DMS 273 (cell line): ENCODE results near the gene HARS1.
"Not testable (repeated sequence)": the region's sequence is repeated elsewhere in the genome, so short reads cannot be mapped to it uniquely, and the experiment has no call there.

Experiments
- DNase-seq: peaks from one replicate; lab custom pipeline; 2025; ENCODE audit not compliant: unreplicated experiment; lab: John Stamatoyannopoulos, UW

Gene HARS1

GRCh38 chr5:140690941-140691924 lies at the start of gene HARS1, which contains the start of gene HARS2:
TSS of gene HARS1 (minus strand) at chr5:140691370. CDS start at chr5:140691304, 66 bp downstream.
TSS of gene HARS2 (plus strand) at chr5:140691455. CDS start at chr5:140691649, 194 bp downstream.
- DNase-seq, result peak; percentile 99

DNA sequence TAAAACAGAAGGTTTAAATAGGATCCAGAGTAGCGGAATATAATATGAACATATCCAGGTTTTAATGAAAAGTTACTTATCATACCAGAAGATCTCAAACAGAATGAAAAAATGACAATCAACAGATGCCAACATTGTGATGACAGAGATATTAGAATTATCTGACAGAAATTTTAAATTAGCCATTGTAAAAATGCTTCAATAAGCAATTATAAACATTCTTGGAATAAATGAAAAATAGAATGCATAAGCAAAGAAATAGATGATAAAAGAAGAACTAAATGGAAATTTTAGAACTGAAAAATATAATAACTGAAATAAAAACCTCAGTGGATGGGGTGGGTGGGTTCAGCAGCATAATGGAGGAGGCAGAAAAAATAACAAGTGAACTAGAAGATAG lies 46.3 kb upstream of the HARS1 start:
- DNase-seq, result no peak

GRCh38 chr5:140734354-140734753 lies 43.2 kb upstream of the HARS1 start:
- peak; percentile 12 for DNase-seq

DNA sequence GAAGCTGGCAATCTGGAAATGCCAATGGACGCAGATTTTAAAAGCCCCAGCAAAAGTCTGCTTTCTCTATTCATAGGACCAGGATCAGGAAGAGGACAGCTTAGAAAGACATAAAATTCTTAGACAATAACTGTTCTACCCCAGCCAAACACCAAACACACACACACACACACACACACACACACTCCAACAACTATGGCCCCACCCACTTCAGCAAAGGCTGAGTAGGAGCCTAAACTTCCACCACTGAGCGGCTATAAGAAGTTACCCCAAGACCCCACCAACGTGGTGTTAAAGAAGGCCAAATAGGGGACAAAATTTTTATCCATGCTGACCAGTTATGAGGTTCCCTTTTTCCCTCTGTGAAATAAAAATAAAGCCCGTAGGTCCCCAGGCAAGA lies 41.9 kb upstream of the HARS1 start:
- DNase-seq, result no peak

GRCh38 chr5:140725799-140726471 lies 34.8 kb upstream of the HARS1 start:
- peak; percentile 97 for DNase-seq

GRCh38 chr5:140721395-140721794 lies 30.2 kb upstream of the HARS1 start:
- DNase-seq, result not testable (repeated sequence)

- peak; percentile 32 for DNase-seq
These were observed 29.6 kb upstream of the HARS1 start for GRCh38 chr5:140720738-140721137.

GRCh38 chr5:140718266-140718592 lies 27.1 kb upstream of the HARS1 start:
- no peak for DNase-seq

DNA sequence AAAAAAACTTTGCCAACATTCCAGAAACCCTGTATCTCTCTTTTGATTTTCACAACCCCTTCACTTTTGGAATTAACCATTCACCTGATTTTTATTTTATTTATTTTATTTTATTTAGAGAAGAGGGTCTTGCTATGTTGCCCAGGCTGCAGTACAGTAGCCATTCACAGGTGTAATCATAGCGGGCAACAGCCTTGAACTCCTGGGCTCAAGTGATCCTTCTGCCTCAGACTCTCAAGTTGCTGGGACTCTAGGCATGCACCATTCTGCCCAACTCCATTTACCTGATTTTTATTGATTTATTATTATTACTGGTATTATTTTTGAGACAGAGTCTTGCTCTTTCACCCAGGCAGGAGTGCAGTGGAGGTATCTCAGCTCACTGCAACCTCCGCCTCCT lies 25.1 kb upstream of the HARS1 start:
- not testable (repeated sequence) for DNase-seq

DNA sequence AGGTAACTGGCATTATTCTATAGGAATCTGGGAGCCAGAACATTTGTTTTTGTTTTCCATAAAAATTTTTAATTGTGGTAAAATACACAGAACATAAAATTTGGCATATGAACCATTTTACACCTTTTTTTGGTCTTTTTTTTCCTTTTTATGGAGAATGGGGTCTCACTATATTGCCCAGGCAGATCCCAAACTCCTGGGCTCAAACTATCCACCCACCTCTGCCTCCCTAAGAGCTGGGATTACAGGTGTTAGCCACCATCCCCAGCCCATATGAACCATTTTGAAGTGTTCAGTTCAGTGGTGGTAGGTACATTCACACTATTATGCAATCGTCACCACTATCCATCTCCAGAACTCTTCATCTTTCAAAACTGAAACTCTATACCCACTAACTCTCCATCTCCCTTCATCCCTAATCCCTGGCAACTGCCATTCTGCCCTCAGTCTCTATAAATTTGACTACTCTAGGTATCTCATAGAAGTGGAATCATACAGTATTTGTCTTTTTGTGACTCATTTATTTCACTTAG lies 22.5 kb upstream of the HARS1 start:
- no peak for DNase-seq

DNA sequence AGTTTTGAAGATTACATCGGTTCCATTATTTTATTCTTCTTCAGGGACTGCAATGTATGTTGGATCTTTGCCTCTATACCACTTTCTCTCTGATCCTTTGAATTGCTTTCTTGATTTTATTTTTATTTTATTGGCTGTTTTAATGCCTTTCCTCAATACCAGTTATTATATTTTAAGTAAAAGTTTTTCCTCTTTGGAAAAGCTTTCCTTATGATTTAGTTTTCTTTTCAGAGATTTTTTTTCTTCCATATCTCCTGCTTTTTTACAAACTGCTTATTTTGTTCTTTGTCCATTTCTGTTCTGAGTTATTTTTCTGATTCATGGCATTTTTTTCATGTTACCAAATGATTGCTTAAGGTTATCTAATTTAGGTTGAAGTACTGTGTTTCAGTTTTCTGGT lies 20.6 kb upstream of the HARS1 start:
- DNase-seq, result no peak

GRCh38 chr5:140710899-140711552 lies 19.9 kb upstream of the HARS1 start:
- peak; percentile 96 for DNase-seq

GRCh38 chr5:140708787-140709186 lies 17.6 kb upstream of the HARS1 start:
- not testable (repeated sequence) for DNase-seq

GRCh38 chr5:140707812-140708211 lies 16.6 kb upstream of the HARS1 start:
- no peak for DNase-seq

- peak; percentile 99 for DNase-seq
These were observed 9.3 kb upstream of the HARS1 start, which contains the start of gene ZMAT2 for GRCh38 chr5:140700177-140701144. TSS of gene ZMAT2 (plus strand) at chr5:140700447. CDS start at chr5:140700461, 14 bp downstream.

- DNase-seq, result no peak
These were observed 5.8 kb upstream of the HARS1 start for GRCh38 chr5:140696891-140697492.

DNA sequence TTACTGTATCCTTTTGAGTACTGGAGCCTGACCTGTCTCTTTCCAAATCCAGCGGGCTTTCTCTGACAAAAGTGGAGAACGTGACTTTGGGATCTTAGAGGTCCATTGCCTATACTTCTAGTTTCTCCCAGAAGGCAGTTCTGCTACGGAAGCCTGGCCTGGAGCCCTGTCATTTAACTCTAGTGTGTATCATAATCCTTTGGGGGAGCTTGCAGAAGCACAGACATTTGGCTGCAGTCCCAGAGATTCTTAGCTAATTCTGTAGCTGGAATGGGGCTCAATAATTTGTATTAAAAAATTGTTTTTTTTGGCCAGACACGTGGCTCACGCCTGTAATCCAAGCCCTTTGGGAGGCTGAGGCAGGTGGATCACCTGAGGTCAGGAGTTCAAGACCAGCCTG lies 3.1 kb upstream of the HARS1 start:
- no peak for DNase-seq

- no peak for DNase-seq
These were observed 716 bp downstream of the HARS1 start for GRCh38 chr5:140690376-140690932.

GRCh38 chr5:140678993-140679392 lies 12.2 kb downstream of the HARS1 start:
- DNase-seq, result no peak
